Left cardiac atrium (tissue), 2 donors: ENCODE results near the gene CNFN. TPM values are rescaled to one million over a fixed set of nuclear protein-coding genes. Genes with fewer than 3 reads are reported as not detected.

Experiments used
- microRNA-seq, 2 donors: library from miRNA; unstranded; fragments of <30 nt; microRNA quantifications; one replicate each; pipeline ENCODE4 v1.2.0, GENCODE V29; 2020
- total RNA-seq, 2 donors: library from RNA; stranded (reverse); fragmentation: NEBNext Ultra II Directional; extraction: Animal tissue kit (Norgen Biotek cat#: 25700); gene quantifications; one replicate each; pipeline ENCODE4 v1.2.1, GENCODE V29; 2021
- donor health status: DM: no; HTN: yes; CAD: no; lungs with severe emphysema.
- donor health status: DM: yes; HTN: yes; CAD: no.

CNFN gene
- total RNA-seq, 2 donors from 2014 or later, result 0.97 TPM; not detected in 1

Small RNAs within 50 kb of the gene (microRNA-seq; reads per million reads assigned to microRNA genes)
- 0 reads per million in 2 donors for gene MIR8077

Other genes with a start within 250 kb of the CNFN start
- 10 to 100 TPM; 10.7 to 17.6 TPM for gene DEDD2, start 172.6 kb downstream of the CNFN start, total RNA-seq
- 1 to 10 TPM; 5.1 to 6.6 TPM for gene ZNF526, start 170.0 kb downstream of the CNFN start, total RNA-seq
- gene GSK3A, start 147.7 kb downstream of the CNFN start, total RNA-seq, result 10 to 100 TPM; 31.7 to 34.4 TPM
- 10 to 100 TPM; 37.9 to 50.6 TPM for gene ERF, start 135.2 kb downstream of the CNFN start, total RNA-seq
- 10 to 100 TPM; 34.7 to 42.1 TPM for gene CIC, start 121.0 kb downstream of the CNFN start, total RNA-seq
- gene PRR19, start 88.2 kb downstream of the CNFN start, total RNA-seq, result under 1 TPM; 0.12 to 0.16 TPM
- 1 to 10 TPM; 4.1 to 6.2 TPM for gene PAFAH1B3, start 87.7 kb downstream of the CNFN start, total RNA-seq
- gene TMEM145, start 77.0 kb downstream of the CNFN start, total RNA-seq, result 1 to 10 TPM in 1 of 2 donors, under 1 TPM in 1; 0.50 to 1.4 TPM
- 10 to 100 TPM; 28.2 to 29.5 TPM for gene MEGF8, start 64.7 kb downstream of the CNFN start, total RNA-seq
- 100 to 1,000 TPM; 174 to 202 TPM for gene LIPE, start 37.1 kb upstream of the CNFN start, total RNA-seq
- gene CXCL17, start 52.6 kb upstream of the CNFN start, total RNA-seq, result not detected
- 1 to 10 TPM; 1.7 to 2.4 TPM for gene CEACAM1, start 138.2 kb upstream of the CNFN start, total RNA-seq
- not detected for gene CEACAM8, start 204.6 kb upstream of the CNFN start, total RNA-seq